GM18526 (cell line): ENCODE results near the gene BRD3OS.
A peak's percentile ranks its signal among the peaks of the same experiment; 100 is the strongest.

ENCODE experiments used
- POLR2A ChIP-seq: IDR thresholded peaks from 3 replicates; pipeline ENCODE4 v1.6.1; 2011; ENCODE audit not compliant: insufficient read length; ENCODE audit errors: extremely low read depth

The BRD3OS gene

DNA sequence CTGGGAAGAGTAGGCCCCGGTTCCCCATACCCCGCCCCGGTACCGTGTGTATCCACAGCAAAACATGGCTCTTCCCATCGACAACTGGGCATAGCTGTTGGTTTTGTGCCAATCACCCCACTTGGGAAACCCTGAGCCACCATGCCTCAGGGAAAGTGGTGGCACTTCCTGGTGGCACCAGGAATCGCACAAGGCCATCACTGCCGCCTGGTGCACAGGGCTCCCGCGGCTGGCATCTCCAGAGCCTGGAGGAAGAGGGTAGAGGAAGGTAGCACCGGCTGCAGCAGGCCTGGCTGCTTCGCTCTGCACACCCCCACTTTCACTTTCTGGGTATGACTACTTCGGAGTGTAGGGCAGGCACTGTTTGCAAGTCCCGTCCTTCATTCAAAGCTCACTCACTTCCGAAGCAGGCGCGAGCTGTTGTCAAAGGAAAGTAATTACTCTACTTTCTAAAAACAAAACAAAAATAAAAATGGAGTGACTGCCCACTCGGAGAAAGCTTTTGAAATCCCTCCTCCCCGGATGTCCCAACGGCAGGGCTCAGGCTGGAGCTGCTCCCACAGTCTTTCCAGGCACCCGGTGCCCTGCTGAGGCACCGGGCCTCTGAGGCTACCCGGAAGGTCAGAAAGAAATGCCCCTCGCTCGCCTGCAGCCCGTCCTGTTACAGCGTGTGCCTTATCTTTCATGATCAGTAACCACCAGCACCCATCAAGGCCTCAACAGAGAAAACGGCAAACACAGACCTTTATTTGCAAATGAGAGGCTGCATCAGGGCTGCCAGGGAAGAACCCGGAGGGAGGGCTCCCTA is 40.5 kb downstream of the BRD3OS start:
- peak; percentile 32 for TF ChIP-seq POLR2A

GRCh38 chr9:134066526-134066912 is 41.2 kb downstream of the BRD3OS start:
- no peak for TF ChIP-seq POLR2A

DNA sequence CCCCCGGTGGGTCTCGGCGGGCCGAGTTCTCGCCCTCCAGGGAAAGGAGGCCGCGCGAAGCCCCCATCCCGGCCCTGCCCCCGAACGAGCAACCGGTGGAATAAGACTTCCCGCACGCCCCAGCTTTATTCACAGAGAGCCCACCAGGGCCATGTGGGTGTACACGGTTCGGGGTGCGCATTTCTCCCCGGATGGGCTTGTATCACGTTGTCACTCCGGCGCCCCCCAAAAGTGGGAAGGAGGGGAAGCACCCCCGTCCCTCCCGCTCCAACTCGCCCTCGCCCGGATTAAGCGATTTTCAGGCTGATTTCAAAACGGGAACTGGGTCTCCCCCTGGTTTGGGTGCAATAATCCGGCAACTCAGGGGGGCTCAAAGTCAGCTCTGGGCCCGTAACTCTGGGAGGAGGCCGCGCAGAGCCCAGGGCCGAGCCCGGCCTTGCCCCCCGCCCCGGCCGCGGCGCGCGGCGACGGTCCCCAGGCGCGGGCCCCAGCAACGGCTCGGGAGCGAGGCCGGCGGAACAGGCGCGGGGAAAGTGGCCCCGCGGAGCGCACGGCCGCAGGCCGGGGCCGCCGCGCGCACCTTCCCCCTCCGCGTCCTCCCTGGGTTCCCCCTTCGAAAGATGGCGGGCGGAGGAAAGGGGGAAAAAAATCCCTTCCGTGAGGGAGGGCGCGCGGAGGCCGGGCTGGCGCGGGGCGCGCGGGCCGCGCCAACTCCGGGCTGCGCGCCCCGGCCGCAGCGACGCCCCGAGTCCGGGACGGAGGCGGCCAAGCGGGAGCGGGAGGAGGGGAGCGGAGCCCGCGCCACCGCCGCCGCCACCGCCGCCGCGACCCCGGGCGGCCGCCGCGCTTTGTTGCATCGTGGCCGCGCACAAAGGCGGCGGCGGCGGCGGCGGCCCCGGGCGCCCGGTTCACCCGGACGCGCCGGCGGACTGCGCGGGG is 41.9 kb downstream of the BRD3OS start:
- TF ChIP-seq POLR2A = peak; percentile 10

GRCh38 chr9:134067904-134068743 is 42.8 kb downstream of the BRD3OS start, which contains the start of gene BRD3:
TSS of gene BRD3 (minus strand) at chr9:134068026. CDS start at chr9:134053477, 14,549 bp downstream.
- peak; percentile 62 for TF ChIP-seq POLR2A

DNA sequence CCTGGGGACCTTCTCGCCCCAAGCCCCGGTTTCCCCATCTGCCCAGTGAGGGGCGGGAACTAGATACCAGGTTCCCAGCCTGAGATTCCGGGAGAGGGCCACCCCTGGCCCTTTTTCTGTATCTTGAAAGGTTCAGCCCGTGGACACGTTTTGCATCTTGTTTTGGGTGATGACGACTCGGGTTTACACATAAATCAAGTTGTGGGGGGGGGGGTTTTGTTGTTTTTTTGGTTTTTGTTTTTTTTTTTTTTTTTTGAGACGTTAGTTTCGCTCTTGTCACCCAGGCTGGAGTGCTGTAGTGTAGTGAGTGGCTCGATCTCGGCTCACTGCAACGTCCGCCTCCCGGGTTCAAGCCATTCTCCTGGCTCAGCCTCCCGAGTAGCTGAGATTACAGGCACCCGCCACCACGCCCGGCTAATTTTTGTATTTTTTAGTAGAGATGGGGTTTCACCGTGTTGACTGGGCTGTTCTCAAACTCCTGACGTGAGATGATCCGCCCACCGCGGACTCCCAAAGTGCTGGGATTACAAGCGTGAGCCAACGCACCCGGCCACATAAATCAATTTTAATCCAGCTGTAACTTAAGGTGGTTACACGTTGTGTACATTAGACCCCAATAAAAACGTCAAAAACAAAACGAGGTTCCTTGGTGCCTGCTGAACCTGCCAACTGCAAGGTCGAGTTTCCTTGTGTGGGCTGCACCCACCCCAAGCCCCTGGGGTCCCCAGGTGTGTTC is 43.6 kb downstream of the BRD3OS start:
- TF ChIP-seq POLR2A = no peak

GRCh38 chr9:134069480-134070399 is 44.5 kb downstream of the BRD3OS start:
- TF ChIP-seq POLR2A = no peak

DNA sequence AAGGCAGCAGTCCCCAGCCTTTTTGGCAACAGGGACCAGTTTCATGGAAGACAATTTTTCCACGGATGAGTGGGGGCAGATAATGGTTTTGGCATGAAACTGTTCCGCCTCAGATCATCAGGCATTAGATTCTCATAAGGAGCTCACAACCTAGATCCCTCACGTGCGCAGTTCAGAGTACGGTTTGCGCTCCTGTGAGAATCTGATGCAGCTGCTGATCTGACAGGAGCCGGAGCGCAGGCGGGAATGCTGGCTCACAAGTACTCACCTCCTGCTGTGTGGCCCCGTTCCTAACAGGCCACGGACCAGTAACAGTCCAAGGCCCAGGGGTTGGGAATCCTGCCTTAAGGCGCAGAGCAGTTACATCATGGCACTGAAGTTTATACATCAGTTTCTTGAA is 45.9 kb downstream of the BRD3OS start:
- no peak for TF ChIP-seq POLR2A

DNA sequence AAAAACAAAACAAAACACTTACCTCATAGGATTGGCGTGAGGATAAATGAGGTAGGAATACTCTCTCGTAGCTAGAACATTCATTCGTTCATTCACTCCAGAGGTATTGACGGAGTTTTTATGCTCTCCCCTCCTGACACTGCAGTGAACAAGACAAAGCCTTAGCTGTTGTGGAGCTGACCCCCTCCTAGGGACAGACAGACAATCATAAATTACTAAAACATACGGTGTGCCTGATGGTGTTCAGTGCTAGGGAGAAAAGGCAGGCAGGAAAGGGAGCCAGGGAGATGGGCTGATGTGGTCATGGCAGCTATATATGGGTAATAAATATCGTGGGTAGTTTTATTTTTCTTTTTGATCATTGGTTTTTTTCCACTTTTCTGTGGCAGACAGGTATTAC is 48.2 kb downstream of the BRD3OS start:
- TF ChIP-seq POLR2A = no peak

GRCh38 chr9:134076644-134077043 is 51.4 kb downstream of the BRD3OS start:
- no peak for TF ChIP-seq POLR2A
